AG09309 (cell line): ENCODE data around the gene DUSP28.
"Not testable (repeated sequence)": the region's sequence is repeated elsewhere in the genome, so short reads cannot be mapped to it uniquely, and the experiment has no call there.

Experiments
- DNase-seq: peaks from one replicate; pipeline ENCODE4 v3.0.0-alpha.2; 2010; ENCODE audit warnings: low read depth
- H3K4me3 ChIP-seq: 2 replicates; pipeline ENCODE4 v1.5.1; 2011; ENCODE audit warnings: mild to moderate bottlenecking, low read depth, low read length, moderate library complexity; ENCODE audit not compliant: control insufficient read depth
- CTCF ChIP-seq: IDR thresholded peaks from 2 replicates; pipeline ENCODE4 v1.5.1; 2011; ENCODE audit warnings: mild to moderate bottlenecking, low read depth, low read length, inconsistent platforms; ENCODE audit not compliant: insufficient read depth, control insufficient read depth; ENCODE audit errors: missing control alignments

The DUSP28 gene

GRCh38 chr2:240520974-240521350, 39.2 kb upstream of the DUSP28 start:
- TF ChIP-seq CTCF: no peak
- DNase-seq: no peak
- H3K4me3 ChIP-seq: no peak overlapping the region

GRCh38 chr2:240521885-240522284, 38.3 kb upstream of the DUSP28 start:
- H3K4me3 ChIP-seq, DNase-seq: not testable (repeated sequence)

GRCh38 chr2:240522406-240522805, 37.8 kb upstream of the DUSP28 start:
- TF ChIP-seq CTCF: no peak
- no peak for DNase-seq

GRCh38 chr2:240523451-240524281, 36.5 kb upstream of the DUSP28 start:
- no peak for TF ChIP-seq CTCF
- H3K4me3 ChIP-seq: no peak overlapping the region
- DNase-seq: no peak

More at GRCh38 chr2:240522406-240522805, 37.8 kb upstream of the DUSP28 start:
- H3K4me3 ChIP-seq: no peak overlapping the region

DNA sequence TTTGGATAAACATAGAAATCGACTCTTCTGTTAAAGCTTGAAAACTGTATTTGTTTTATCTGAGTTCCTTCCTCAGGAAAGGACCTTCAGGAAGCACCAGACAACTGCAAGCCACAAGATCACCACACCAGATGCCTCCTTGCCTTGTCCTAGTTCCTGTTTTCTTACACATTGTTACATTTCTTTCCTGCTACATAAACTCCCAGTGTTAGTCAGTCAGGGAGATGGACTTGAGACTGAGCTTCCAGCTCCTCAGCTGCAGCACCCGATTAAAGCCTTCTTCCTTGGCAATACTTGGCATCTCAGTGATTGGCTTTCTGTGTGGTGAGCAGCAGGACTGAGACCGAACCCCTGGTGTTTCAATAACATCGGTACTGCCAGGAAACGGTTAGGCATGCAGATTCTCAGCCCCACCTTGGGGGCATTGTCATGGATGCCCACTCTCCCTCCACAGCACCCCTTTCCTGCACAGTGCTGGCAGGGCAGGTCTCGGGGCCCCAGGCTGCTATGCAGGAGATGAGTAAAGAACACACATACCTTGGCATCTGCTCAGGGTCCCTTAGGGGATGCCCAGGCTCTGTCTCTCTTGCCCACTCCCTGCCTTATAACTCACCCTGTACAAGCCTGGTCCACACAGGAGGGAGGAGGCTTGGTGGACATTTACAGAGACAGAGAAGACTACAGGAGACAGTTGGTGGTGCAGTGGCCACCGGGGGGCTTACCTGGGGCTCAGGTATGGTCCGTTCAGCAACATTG, 35.0 kb upstream of the DUSP28 start:
- H3K4me3 ChIP-seq: no peak overlapping the region
- TF ChIP-seq CTCF: no peak
- DNase-seq: no peak

GRCh38 chr2:240525802-240526201, 34.4 kb upstream of the DUSP28 start:
- no peak overlapping the region for H3K4me3 ChIP-seq
- TF ChIP-seq CTCF: no peak
- DNase-seq: no peak

DNA sequence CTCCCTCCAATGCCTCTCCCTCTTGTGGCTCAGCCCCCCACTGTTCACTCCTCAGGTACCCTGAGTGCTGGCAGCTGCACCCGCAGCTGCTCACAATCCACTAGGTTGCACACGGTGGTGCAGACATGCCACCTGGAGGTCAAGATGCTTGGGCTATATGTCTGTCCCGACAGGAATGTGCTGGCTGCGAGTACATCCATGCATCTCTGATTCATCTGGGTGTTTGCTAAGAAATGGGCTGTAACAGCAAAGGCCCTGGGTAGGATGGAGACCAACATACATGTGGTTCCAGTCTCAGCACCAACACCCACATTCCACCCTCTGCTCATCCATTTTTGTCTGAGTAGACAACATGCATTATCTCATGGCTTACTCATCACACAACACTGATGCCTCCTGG, 33.6 kb upstream of the DUSP28 start:
- no peak for TF ChIP-seq CTCF
- no peak overlapping the region for H3K4me3 ChIP-seq

More for the DNA sequence above, 33.6 kb upstream of the DUSP28 start:
- DNase-seq: no peak
